Measurements from ENCODE around the gene CAMK2D. TPM values are rescaled to one million over a fixed set of nuclear protein-coding genes. Genes with fewer than 3 reads are reported as not detected.

The CAMK2D gene
- total RNA-seq, 1 donor from 2014 or later, result 73.5 TPM

- Mint-ChIP-seq H3K4me3 (no peak overlapping the region), H3K9me3 (no peaks in the 10 kb centered on the region), H3K36me3 (ENCODE audit: low read depth) (peaks cover 46% of the 10 kb centered on the region), H3K27me3 (ENCODE audit: insufficient read depth) (no peaks in the 10 kb centered on the region), H3K4me1 (ENCODE audit: low read depth) (peaks cover 15% of the 10 kb centered on the region), H3K27ac (peak overlapping the region; percentile 36)
- intact Hi-C loops (cut with micrococcal nuclease), result loop anchor here (1.0 to 2.0 kb wide), 2 partner anchors 15 to 50 kb away; no protein-coding TSS in a partner anchor
- DNase-seq (ENCODE audit: low spot score), result no peak
These were observed 236.9 kb downstream of the CAMK2D start for GRCh38 chr4:113524505-113525186.

- peak overlapping the region; percentile 31 for H3K27ac Mint-ChIP-seq
- peaks cover 45% of the 10 kb centered on the region for H3K36me3 Mint-ChIP-seq (ENCODE audit: low read depth)
These were observed 237.4 kb downstream of the CAMK2D start for GRCh38 chr4:113524096-113524495.

GRCh38 chr4:113522433-113522832, 239.1 kb downstream of the CAMK2D start:
- peaks cover 48% of the 10 kb centered on the region for H3K36me3 Mint-ChIP-seq (ENCODE audit: low read depth)
- no peak overlapping the region for H3K4me3 Mint-ChIP-seq
- H3K27me3 Mint-ChIP-seq (ENCODE audit: insufficient read depth), result no peaks in the 10 kb centered on the region
- H3K27ac Mint-ChIP-seq, result no peak overlapping the region
- peaks cover 15% of the 10 kb centered on the region for H3K4me1 Mint-ChIP-seq (ENCODE audit: low read depth)
- no peaks in the 10 kb centered on the region for H3K9me3 Mint-ChIP-seq
- intact Hi-C loops (cut with micrococcal nuclease), result no loop called here
- DNase-seq (ENCODE audit: low spot score), result no peak

More at GRCh38 chr4:113524096-113524495, 237.4 kb downstream of the CAMK2D start:
- DNase-seq (ENCODE audit: low spot score), result no peak
- no peaks in the 10 kb centered on the region for H3K9me3 Mint-ChIP-seq
- H3K27me3 Mint-ChIP-seq (ENCODE audit: insufficient read depth), result no peaks in the 10 kb centered on the region
- H3K4me3 Mint-ChIP-seq, result peak overlapping the region; percentile 3
- intact Hi-C loops (cut with micrococcal nuclease), result loop anchor here (1.0 to 2.0 kb wide), 2 partner anchors 15 to 49 kb away; no protein-coding TSS in a partner anchor
- H3K4me1 Mint-ChIP-seq (ENCODE audit: low read depth), result peaks cover 15% of the 10 kb centered on the region

DNA sequence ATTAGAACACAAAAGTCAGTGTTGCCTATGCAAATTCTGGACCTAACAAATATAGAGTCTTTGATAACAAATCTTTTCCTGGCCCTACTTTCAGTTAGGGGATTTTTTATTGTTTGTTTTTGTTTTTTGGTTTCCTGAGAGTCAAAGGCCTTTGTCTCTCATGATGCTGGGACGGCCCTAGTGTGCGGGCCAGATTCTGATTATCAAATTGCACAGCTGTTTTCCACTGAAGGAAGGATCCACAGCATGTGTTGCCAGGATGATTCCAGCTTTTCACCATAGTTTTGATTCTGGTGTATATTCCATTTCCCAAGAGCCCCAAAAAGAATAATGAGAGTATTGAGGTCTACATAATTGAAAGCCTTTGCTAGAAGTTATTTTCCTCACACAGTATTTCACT, 248.2 kb downstream of the CAMK2D start:
- H3K9me3 Mint-ChIP-seq, result no peaks in the 10 kb centered on the region
- peaks cover 46% of the 10 kb centered on the region for H3K36me3 Mint-ChIP-seq (ENCODE audit: low read depth)
- no peaks in the 10 kb centered on the region for H3K4me1 Mint-ChIP-seq (ENCODE audit: low read depth)
- H3K27me3 Mint-ChIP-seq (ENCODE audit: insufficient read depth), result no peaks in the 10 kb centered on the region
- H3K27ac Mint-ChIP-seq, result no peak overlapping the region
- DNase-seq (ENCODE audit: low spot score), result no peak
- intact Hi-C loops (cut with micrococcal nuclease), result no loop called here
- no peak overlapping the region for H3K4me3 Mint-ChIP-seq

DNA sequence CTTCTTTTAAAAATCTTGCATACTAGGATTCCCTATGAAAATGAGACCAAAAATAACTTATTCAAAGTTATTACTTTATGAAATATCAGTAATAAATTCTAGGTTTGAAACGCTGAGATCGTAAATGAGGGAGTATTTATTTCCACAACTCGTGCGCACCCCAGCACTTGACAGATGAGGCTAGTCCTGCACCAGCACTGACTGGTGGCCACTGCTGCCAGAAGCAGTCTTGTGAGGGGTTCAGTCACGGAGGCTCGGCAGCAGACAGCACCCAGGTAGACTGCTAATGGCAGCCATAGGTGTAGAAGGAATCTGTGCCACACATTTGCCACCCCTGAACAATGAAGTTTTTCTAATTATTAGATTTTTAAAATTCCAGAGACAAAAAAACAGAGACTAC, 248.7 kb downstream of the CAMK2D start:
- Mint-ChIP-seq H3K27me3 (ENCODE audit: insufficient read depth) (no peaks in the 10 kb centered on the region), H3K36me3 (ENCODE audit: low read depth) (peaks cover 48% of the 10 kb centered on the region), H3K4me1 (ENCODE audit: low read depth) (no peaks in the 10 kb centered on the region), H3K9me3 (no peaks in the 10 kb centered on the region), H3K27ac (no peak overlapping the region), H3K4me3 (no peak overlapping the region)
- DNase-seq (ENCODE audit: low spot score), result no peak
- intact Hi-C loops (cut with micrococcal nuclease), result no loop called here

DNA sequence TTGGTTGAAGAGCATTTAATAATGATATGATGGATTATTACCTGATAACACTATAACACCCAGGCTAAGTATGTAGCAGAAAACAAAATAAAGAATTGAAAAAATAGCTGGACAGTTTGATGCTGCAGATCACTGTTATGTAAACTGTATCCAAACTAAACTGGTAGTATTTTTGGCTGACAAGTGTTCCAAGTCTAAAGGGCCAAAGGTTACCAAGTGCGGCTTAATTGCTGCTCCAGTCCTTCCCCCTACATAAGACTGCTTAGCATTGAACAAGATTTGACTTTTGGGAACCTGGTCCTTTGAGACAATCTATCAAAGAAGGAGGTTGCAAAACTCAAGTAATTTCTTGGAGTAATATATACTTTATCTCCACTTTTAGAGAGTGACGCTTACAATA, 249.6 kb downstream of the CAMK2D start:
- Mint-ChIP-seq H3K27me3 (ENCODE audit: insufficient read depth) (no peaks in the 10 kb centered on the region), H3K36me3 (ENCODE audit: low read depth) (peaks cover 41% of the 10 kb centered on the region), H3K4me3 (no peak overlapping the region), H3K4me1 (ENCODE audit: low read depth) (no peaks in the 10 kb centered on the region), H3K9me3 (no peaks in the 10 kb centered on the region), H3K27ac (no peak overlapping the region)
- intact Hi-C loops (cut with micrococcal nuclease), result no loop called here
- no peak for DNase-seq (ENCODE audit: low spot score)

GRCh38 chr4:113509851-113510250, 251.7 kb downstream of the CAMK2D start:
- peaks cover 40% of the 10 kb centered on the region for H3K36me3 Mint-ChIP-seq (ENCODE audit: low read depth)
- H3K9me3 Mint-ChIP-seq, result no peaks in the 10 kb centered on the region
- intact Hi-C loops (cut with micrococcal nuclease), result no loop called here
- no peak overlapping the region for H3K4me3 Mint-ChIP-seq
- DNase-seq (ENCODE audit: low spot score), result no peak
- no peaks in the 10 kb centered on the region for H3K27me3 Mint-ChIP-seq (ENCODE audit: insufficient read depth)
- no peaks in the 10 kb centered on the region for H3K4me1 Mint-ChIP-seq (ENCODE audit: low read depth)
- no peak overlapping the region for H3K27ac Mint-ChIP-seq

GRCh38 chr4:113505044-113505443, 256.5 kb downstream of the CAMK2D start:
- H3K36me3 Mint-ChIP-seq (ENCODE audit: low read depth), result peaks cover 31% of the 10 kb centered on the region
- no peaks in the 10 kb centered on the region for H3K9me3 Mint-ChIP-seq
- H3K27ac Mint-ChIP-seq, result no peak overlapping the region
- H3K4me1 Mint-ChIP-seq (ENCODE audit: low read depth), result peaks cover 14% of the 10 kb centered on the region
- intact Hi-C loops (cut with micrococcal nuclease), result loop anchor here (2.0 kb wide), 1 partner anchor 14 kb away; no protein-coding TSS in a partner anchor
- no peaks in the 10 kb centered on the region for H3K27me3 Mint-ChIP-seq (ENCODE audit: insufficient read depth)
- no peak overlapping the region for H3K4me3 Mint-ChIP-seq
- DNase-seq (ENCODE audit: low spot score), result no peak

GRCh38 chr4:113504422-113504821, 257.1 kb downstream of the CAMK2D start:
- peaks cover 14% of the 10 kb centered on the region for H3K4me1 Mint-ChIP-seq (ENCODE audit: low read depth)
- intact Hi-C loops (cut with micrococcal nuclease), result loop anchor here (2.0 kb wide), 1 partner anchor 14 kb away; no protein-coding TSS in a partner anchor
- H3K4me3 Mint-ChIP-seq, result no peak overlapping the region
- H3K27me3 Mint-ChIP-seq (ENCODE audit: insufficient read depth), result no peaks in the 10 kb centered on the region
- H3K9me3 Mint-ChIP-seq, result no peaks in the 10 kb centered on the region
- DNase-seq (ENCODE audit: low spot score), result no peak
- peaks cover 32% of the 10 kb centered on the region for H3K36me3 Mint-ChIP-seq (ENCODE audit: low read depth)
- H3K27ac Mint-ChIP-seq, result no peak overlapping the region

GRCh38 chr4:113503691-113504090, 257.8 kb downstream of the CAMK2D start:
- DNase-seq (ENCODE audit: low spot score), result no peak
- peaks cover 27% of the 10 kb centered on the region for H3K36me3 Mint-ChIP-seq (ENCODE audit: low read depth)
- H3K4me3 Mint-ChIP-seq, result no peak overlapping the region
- no peaks in the 10 kb centered on the region for H3K27me3 Mint-ChIP-seq (ENCODE audit: insufficient read depth)
- intact Hi-C loops (cut with micrococcal nuclease), result loop anchor here (2.0 kb wide), 1 partner anchor 15 kb away; no protein-coding TSS in a partner anchor
- no peak overlapping the region for H3K27ac Mint-ChIP-seq
- H3K4me1 Mint-ChIP-seq (ENCODE audit: low read depth), result peaks cover 14% of the 10 kb centered on the region
- H3K9me3 Mint-ChIP-seq, result no peaks in the 10 kb centered on the region

- no peak overlapping the region for H3K4me3 Mint-ChIP-seq
- no peak overlapping the region for H3K27ac Mint-ChIP-seq
- H3K36me3 Mint-ChIP-seq (ENCODE audit: low read depth), result peaks cover 25% of the 10 kb centered on the region
These were observed 258.6 kb downstream of the CAMK2D start for GRCh38 chr4:113502906-113503305.

DNA sequence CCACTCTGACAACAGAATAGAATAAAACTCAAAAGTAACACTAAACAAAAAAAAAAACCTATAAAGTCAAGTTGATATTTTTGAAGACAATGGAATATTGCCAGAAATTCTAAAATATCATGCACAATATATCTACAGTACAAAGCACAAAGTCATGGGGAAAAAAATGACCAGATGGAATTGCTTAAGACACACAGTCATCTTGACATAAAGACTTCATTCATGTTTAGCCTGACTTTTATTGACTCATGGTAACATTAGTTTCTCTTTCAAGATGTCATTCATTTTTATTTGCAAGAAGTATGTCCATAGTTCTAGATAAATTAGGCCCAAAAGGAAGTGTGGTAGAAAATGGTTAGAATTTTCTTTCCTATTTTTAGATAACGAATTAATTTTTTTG, 259.1 kb downstream of the CAMK2D start:
- intact Hi-C loops (cut with micrococcal nuclease), result no loop called here
- DNase-seq (ENCODE audit: low spot score), result no peak
- H3K4me1 Mint-ChIP-seq (ENCODE audit: low read depth), result peaks cover 19% of the 10 kb centered on the region
- H3K9me3 Mint-ChIP-seq, result no peaks in the 10 kb centered on the region
- H3K4me3 Mint-ChIP-seq, result no peak overlapping the region
- peaks cover 28% of the 10 kb centered on the region for H3K36me3 Mint-ChIP-seq (ENCODE audit: low read depth)
- no peaks in the 10 kb centered on the region for H3K27me3 Mint-ChIP-seq (ENCODE audit: insufficient read depth)
- no peak overlapping the region for H3K27ac Mint-ChIP-seq

More at GRCh38 chr4:113502906-113503305, 258.6 kb downstream of the CAMK2D start:
- no peaks in the 10 kb centered on the region for H3K27me3 Mint-ChIP-seq (ENCODE audit: insufficient read depth)
- H3K9me3 Mint-ChIP-seq, result no peaks in the 10 kb centered on the region
- DNase-seq (ENCODE audit: low spot score), result no peak
- peaks cover 15% of the 10 kb centered on the region for H3K4me1 Mint-ChIP-seq (ENCODE audit: low read depth)
- intact Hi-C loops (cut with micrococcal nuclease), result no loop called here

- Mint-ChIP-seq H3K36me3 (ENCODE audit: low read depth) (peaks cover 40% of the 10 kb centered on the region), H3K27ac (no peak overlapping the region), H3K4me3 (no peak overlapping the region), H3K9me3 (peaks cover 6% of the 10 kb centered on the region), H3K27me3 (ENCODE audit: insufficient read depth) (no peaks in the 10 kb centered on the region), H3K4me1 (ENCODE audit: low read depth) (peaks cover 20% of the 10 kb centered on the region)
- no peak for DNase-seq (ENCODE audit: low spot score)
- intact Hi-C loops (cut with micrococcal nuclease), result no loop called here
These were observed 261.1 kb downstream of the CAMK2D start for GRCh38 chr4:113500424-113500823.
